Pancreas (tissue), 10 donors: ENCODE results near the gene CEBPB. TPM values are rescaled to one million over a fixed set of nuclear protein-coding genes. Genes with fewer than 3 reads are reported as not detected.

Experiments used
- ATAC-seq, 4 donors: fragments of 200-7000 bp; cut with Tn5 transposase; one replicate each; pipeline versions ENCODE4 v1.8.0 to v1.9.1; 2020; ENCODE audit warnings: mild to moderate bottlenecking in 4 of 4, moderate library complexity in 4 of 4
- DNase-seq, 6 donors: peaks; one replicate each; pipeline ENCODE4 v3.0.0-alpha.2; 2020
- FAIRE-seq: peaks from 2 replicates; lab custom pipeline; 2012; peaks lifted over from hg19 to GRCh38; lab: Jason Lieb, UNC
- H3K27ac ChIP-seq, 4 donors: fragments of 200-600 bp; sonication (generic); 1 replicate in 3 of 4; 2 replicates in 1 of 4; pipeline versions ENCODE4 v1.5.0 to v1.8.0; 2020
- H3K27me3 ChIP-seq, 4 donors: fragments of 200-600 bp; one replicate each; pipeline ENCODE4 v1.8.0; 2021
- H3K36me3 ChIP-seq, 3 donors: fragments of 200-600 bp; sonication (generic) in 1 of 3; one replicate each; pipeline versions ENCODE4 v1.5.0 to v1.8.0; 2020 to 2021
- H3K4me1 ChIP-seq, 3 donors: fragments of 200-600 bp; one replicate each; pipeline ENCODE4 v1.8.0; 2021
- H3K4me3 ChIP-seq, 4 donors: fragments of 200-600 bp; sonication (generic) in 2 of 4; one replicate each; pipeline versions ENCODE4 v1.5.0 to v1.8.0; 2020 to 2021
- H3K9me3 ChIP-seq, 4 donors: fragments of 200-600 bp; one replicate each; pipeline ENCODE4 v1.8.0; 2021
- CTCF ChIP-seq, 4 donors: fragments of 200-600 bp; sonication (generic) in 3 of 4; IDR thresholded peaks; one replicate each; pipeline versions ENCODE4 v1.5.0 to v1.8.0; 2021; ENCODE audit warnings: antibody characterized with exemption in 4 of 4
- WGBS, 2 donors: extraction: QIAGEN DNeasy Blood & Tissue Kit; methylation state at CpG; one replicate each; pipeline ENCODE4 v1.1.7; 2013; 5-methylcytosine and 5-hydroxymethylcytosine counted together
- intact Hi-C, 3 donors: fragments of 100-400 bp; cut with DNase I; formaldehyde crosslinking; loops; one replicate each; pipeline versions ENCODE4 v1.11.1 to v1.14.2; 2022
- polyA plus RNA-seq, 2 donors: library from polyadenylated mRNA; stranded (reverse); fragments of 200-250 nt; gene quantifications; one replicate each; pipeline ENCODE4 v1.2.3, GENCODE V29; 2013
- total RNA-seq, 6 donors: library from RNA; stranded (reverse); fragmentation: NEBNext Ultra II Directional in 4 of 6; extraction: Animal tissue kit (Norgen Biotek cat#: 25700) in 4 of 6; gene quantifications; one replicate each; pipeline versions ENCODE4 v1.2.1 to v1.2.4, GENCODE V29; 2021 to 2023
- donor health status: healthy with polysubstance abuse.
- donor health status: DM: no; HTN: no; CAD: no; lungs with moderate emphysema.
- donor health status: DM: no; HTN: no; CAD: no.
- donor health status: control.
- donor health status: control.
- donor health status: Bipolar disorder and iron deficiency.
- donor health status: DM: yes; HTN: yes; CAD: no.
- donor health status: DM: no; HTN: no; CAD: no.
- donor health status: DM: no; HTN: no; CAD: no.
- donor health status: DM: yes; HTN: yes; CAD: no.

CEBPB gene
- total and polyA plus RNA-seq, 8 donors: 10.9 to 83.4 (median 31.2) TPM

- no peaks in the 10 kb centered on the region for H3K27me3 ChIP-seq
- no peak overlapping the region for H3K4me3 ChIP-seq
- DNase-seq (peak in 4 of 6 donors; percentile 27 to 82 (median 50)), FAIRE-seq (no peak), ATAC-seq (no peak)
- TF ChIP-seq CTCF (IDR thresholded peaks at IDR 0.05): no peak
- H3K27ac ChIP-seq: no peak overlapping the region
- no peaks in the 10 kb centered on the region for H3K4me1 ChIP-seq
- H3K36me3 ChIP-seq: peaks cover 0 to under 1% (median 0%) of the 10 kb centered on the region in 3 donors
- H3K9me3 ChIP-seq: no peaks in the 10 kb centered on the region
- WGBS, 2 donors: 78 to 83% methylated on average over 17 to 18 of the region's 18 CpGs
- intact Hi-C loops: loop anchor here in 2 of 3 donors (5.0 to 10.0 kb wide), 3 partner anchors 206 to 398 kb away; no protein-coding TSS in a partner anchor
These were observed 1.6 kb upstream of the CEBPB start for GRCh38 chr20:50188879-50189680.

GRCh38 chr20:50189681-50190250 is 864 bp upstream of the CEBPB start:
- FAIRE-seq: no peak
- peak; percentile 9 to 22 (median 20) for ATAC-seq
- Histone ChIP-seq H3K9me3 (no peaks in the 10 kb centered on the region), H3K4me3 (peak overlapping the region; percentile 61 to 99 (median 94)), H3K4me1 (no peaks in the 10 kb centered on the region), H3K27me3 (no peaks in the 10 kb centered on the region), H3K36me3 (peaks cover 0 to 7% (median 0%) of the 10 kb centered on the region in 3 donors), H3K27ac (peak overlapping the region in 3 of 4 donors; percentile 95 to 99 (median 98))
- DNase-seq: peak; percentile 70 to 90 (median 82)
- intact Hi-C loops: loop anchor here in 2 of 3 donors (2.0 to 10.0 kb wide), 5 partner anchors 95 to 398 kb away; no protein-coding TSS in a partner anchor
- no peak for TF ChIP-seq CTCF (IDR thresholded peaks at IDR 0.05)
- 21 to 24% methylated on average over 27 to 29 of the region's 29 CpGs for WGBS, 2 donors

GRCh38 chr20:50191065-50191543 is 474 bp downstream of the CEBPB start:
- whole genome bisulfite sequencing, 2 donors: 0 to 1% methylated on average over 9 to 69 of the region's 69 CpGs
- Histone ChIP-seq H3K27ac (peak overlapping the region; percentile 95 to 100 (median 98)), H3K4me1 (no peaks in the 10 kb centered on the region), H3K9me3 (no peaks in the 10 kb centered on the region), H3K27me3 (no peaks in the 10 kb centered on the region), H3K36me3 (peaks cover 0 to 7% (median 0%) of the 10 kb centered on the region in 3 donors), H3K4me3 (peak overlapping the region; percentile 61 to 99 (median 94))
- DNase-seq (peak in 5 of 6 donors; percentile 69 to 84 (median 77)), ATAC-seq (peak; percentile 1 to 40 (median 10)), FAIRE-seq (no peak)
- no peak for TF ChIP-seq CTCF (IDR thresholded peaks at IDR 0.05)
- intact Hi-C loops: loop anchor here in 1 of 3 donors (2.0 to 10.0 kb wide), 2 partner anchors 94 to 270 kb away; no protein-coding TSS in a partner anchor

- ATAC-seq: peak; percentile 15 to 41 (median 16)
- Histone ChIP-seq H3K27me3 (no peaks in the 10 kb centered on the region), H3K9me3 (no peaks in the 10 kb centered on the region), H3K36me3 (peaks cover 0 to 7% (median 0%) of the 10 kb centered on the region in 3 donors), H3K4me1 (no peaks in the 10 kb centered on the region), H3K27ac (peak overlapping the region; percentile 95 to 100 (median 98)), H3K4me3 (peak overlapping the region; percentile 61 to 99 (median 94))
- intact Hi-C loops: loop anchor here in 1 of 3 donors (2.0 to 10.0 kb wide), 2 partner anchors 93 to 269 kb away; no protein-coding TSS in a partner anchor
- 0 to 1% methylated on average over 59 to 96 of the region's 96 CpGs for WGBS, 2 donors
- peak in 1 of 4 donors; percentile 29 for TF ChIP-seq CTCF (IDR thresholded peaks at IDR 0.05)
- peak; percentile 57 to 89 (median 74) for DNase-seq
- FAIRE-seq: no peak
These were observed 1.1 kb downstream of the CEBPB start for GRCh38 chr20:50191544-50192363.
